ENCODE results near the gene GAGE12G. TPM values are rescaled to one million over a fixed set of nuclear protein-coding genes. Genes with fewer than 3 reads are reported as not detected.
"Not testable (repeated sequence)": the region's sequence is repeated elsewhere in the genome, so short reads cannot be mapped to it uniquely, and the experiment has no call there.

GAGE12G gene
- total and polyA plus RNA-seq, 3 experiments from 2014 or later = not detected

- H3K27me3 Mint-ChIP-seq; H3K27ac Mint-ChIP-seq; H3K4me3 Mint-ChIP-seq; H3K4me3 ChIP-seq (ENCODE audit: low read length); POLR2A ChIA-PET; H3K4me1 ChIP-seq (ENCODE audit: insufficient read depth, low read length); H3K36me3 ChIP-seq (ENCODE audit: insufficient read depth, low read length); H3K9me3 Mint-ChIP-seq; H3K9me3 ChIP-seq (ENCODE audit: low read length); H3K27me3 ChIP-seq (ENCODE audit: insufficient read depth, low read length, poor library complexity, severe bottlenecking); H3K36me3 Mint-ChIP-seq; CTCF ChIA-PET; H3K4me1 Mint-ChIP-seq; H3K27ac ChIP-seq (ENCODE audit: low read depth, low read length): not testable (repeated sequence)
- peak in 1 of 5 donors; percentile 46 for DNase-seq
Observed at GRCh38 chrX:49589769-49590478, 19.7 kb downstream of the GAGE12G start.

DNA sequence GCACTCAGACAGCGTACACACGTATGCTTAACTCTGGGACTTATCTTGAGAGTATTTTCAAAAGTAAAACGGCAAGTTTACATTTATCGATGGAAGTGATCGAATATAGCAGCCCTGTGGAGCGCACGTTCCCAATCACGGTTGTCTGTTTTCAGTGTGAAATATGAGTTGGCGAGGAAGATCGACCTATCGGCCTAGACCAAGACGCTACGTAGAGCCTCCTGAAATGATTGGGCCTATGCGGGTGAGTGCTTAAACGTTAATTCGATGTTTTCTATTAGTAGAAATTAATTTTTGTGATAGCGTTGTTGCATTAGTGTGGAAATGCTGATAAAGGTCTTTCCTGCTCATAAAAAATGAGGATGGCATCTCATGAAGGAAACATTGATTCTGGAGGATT, 20.3 kb downstream of the GAGE12G start:
- H3K4me1 ChIP-seq (ENCODE audit: insufficient read depth, low read length); CTCF ChIA-PET; H3K4me1 Mint-ChIP-seq; H3K27ac Mint-ChIP-seq; H3K36me3 ChIP-seq (ENCODE audit: insufficient read depth, low read length); DNase-seq; H3K27me3 ChIP-seq (ENCODE audit: insufficient read depth, low read length, poor library complexity, severe bottlenecking); H3K36me3 Mint-ChIP-seq; H3K4me3 ChIP-seq (ENCODE audit: low read length); POLR2A ChIA-PET; H3K9me3 ChIP-seq (ENCODE audit: low read length); H3K27ac ChIP-seq (ENCODE audit: low read depth, low read length); H3K9me3 Mint-ChIP-seq; H3K4me3 Mint-ChIP-seq; H3K27me3 Mint-ChIP-seq: not testable (repeated sequence)

DNA sequence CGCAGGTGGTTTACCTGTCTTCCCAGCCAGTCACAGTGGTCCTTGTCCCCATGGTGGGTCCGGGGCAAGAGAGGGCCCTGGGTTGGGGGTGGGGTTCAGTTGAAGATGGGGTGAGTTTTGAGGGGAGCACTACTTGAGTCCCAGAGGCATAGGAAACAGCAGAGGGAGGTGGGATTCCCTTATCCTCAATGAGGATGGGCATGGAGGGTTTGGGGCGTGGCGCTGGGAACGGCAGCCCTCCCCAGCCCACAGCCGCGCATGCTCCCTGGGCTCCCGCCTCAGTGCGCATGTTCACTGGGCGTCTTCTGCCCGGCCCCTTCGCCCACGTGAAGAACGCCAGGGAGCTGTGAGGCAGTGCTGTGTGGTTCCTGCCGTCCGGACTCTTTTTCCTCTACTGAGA, 28.5 kb downstream of the GAGE12G start, which contains the start of gene GAGE1:
Gene GAGE1 (plus strand): TSS at position 301 of the 400 bp plus-strand sequence. CDS start 1,155 bp downstream, outside the sequence.
- H3K4me1 Mint-ChIP-seq; POLR2A ChIA-PET; CTCF ChIA-PET; H3K27ac Mint-ChIP-seq; H3K4me3 ChIP-seq (ENCODE audit: low read length); H3K9me3 Mint-ChIP-seq; H3K36me3 Mint-ChIP-seq; H3K36me3 ChIP-seq (ENCODE audit: insufficient read depth, low read length); H3K27me3 Mint-ChIP-seq; H3K4me3 Mint-ChIP-seq; DNase-seq; H3K4me1 ChIP-seq (ENCODE audit: insufficient read depth, low read length); H3K9me3 ChIP-seq (ENCODE audit: low read length); H3K27me3 ChIP-seq (ENCODE audit: insufficient read depth, low read length, poor library complexity, severe bottlenecking); H3K27ac ChIP-seq (ENCODE audit: low read depth, low read length): not testable (repeated sequence)

- H3K27me3 Mint-ChIP-seq = peaks cover 0 to 4% of the 10 kb centered on the region in 2 donors
- POLR2A ChIA-PET = no interaction called here
- CTCF ChIA-PET = no interaction called here
- H3K4me3 Mint-ChIP-seq = no peak overlapping the region
- no peaks in the 10 kb centered on the region for H3K4me1 Mint-ChIP-seq
- H3K4me1 ChIP-seq (ENCODE audit: insufficient read depth, low read length) = no peaks in the 10 kb centered on the region
- no peak overlapping the region for H3K27ac ChIP-seq (ENCODE audit: low read depth, low read length)
- H3K27ac Mint-ChIP-seq = no peak overlapping the region
- H3K9me3 Mint-ChIP-seq = no peaks in the 10 kb centered on the region
- no peaks in the 10 kb centered on the region for H3K36me3 ChIP-seq (ENCODE audit: insufficient read depth, low read length)
- no peaks in the 10 kb centered on the region for H3K27me3 ChIP-seq (ENCODE audit: insufficient read depth, low read length, poor library complexity, severe bottlenecking)
- no peak overlapping the region for H3K4me3 ChIP-seq (ENCODE audit: low read length)
- DNase-seq = no peak
- no peaks in the 10 kb centered on the region for H3K9me3 ChIP-seq (ENCODE audit: low read length)
- H3K36me3 Mint-ChIP-seq = no peaks in the 10 kb centered on the region
Observed at GRCh38 chrX:49610718-49611310, 40.6 kb downstream of the GAGE12G start.

DNA sequence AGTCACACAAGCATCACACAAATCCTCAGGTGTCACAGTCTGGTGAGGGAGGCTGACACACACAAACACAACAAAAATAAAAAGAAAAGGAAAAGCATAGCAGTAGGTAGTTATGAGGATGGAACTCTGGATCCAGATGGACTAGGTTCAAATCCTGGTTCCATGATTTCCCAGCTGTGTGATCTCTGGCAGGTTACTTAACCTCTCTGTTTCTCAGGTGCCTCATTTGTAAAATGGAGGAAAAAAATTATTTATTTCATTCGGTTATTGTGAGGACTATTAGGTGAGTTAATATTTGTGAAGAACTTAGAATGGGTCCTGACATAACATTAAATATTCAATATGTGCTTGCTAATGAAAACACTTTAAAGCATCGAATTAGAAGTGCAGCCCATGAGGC, 48.4 kb downstream of the GAGE12G start:
- H3K4me3 Mint-ChIP-seq = no peak overlapping the region
- POLR2A ChIA-PET = no interaction called here
- DNase-seq = no peak

More for the DNA sequence above, 48.4 kb downstream of the GAGE12G start:
- Histone ChIP-seq H3K9me3 (ENCODE audit: low read length) (no peaks in the 10 kb centered on the region), H3K4me3 (ENCODE audit: low read length) (no peak overlapping the region), H3K4me1 (ENCODE audit: insufficient read depth, low read length) (no peaks in the 10 kb centered on the region), H3K36me3 (ENCODE audit: insufficient read depth, low read length) (no peaks in the 10 kb centered on the region), H3K27me3 (ENCODE audit: insufficient read depth, low read length, poor library complexity, severe bottlenecking) (no peaks in the 10 kb centered on the region), H3K27ac (ENCODE audit: low read depth, low read length) (no peak overlapping the region)
- Mint-ChIP-seq H3K9me3 (peaks cover 0 to 5% (median 0%) of the 10 kb centered on the region in 5 donors), H3K4me1 (no peaks in the 10 kb centered on the region), H3K36me3 (no peaks in the 10 kb centered on the region), H3K27me3 (no peaks in the 10 kb centered on the region), H3K27ac (no peak overlapping the region)
- CTCF ChIA-PET = no interaction called here

Other genes starting within 250 kb of the GAGE12G start
- not detected for gene GAGE12J, start 248.4 kb upstream of the GAGE12G start, total RNA-seq
- not detected for gene GAGE12J, start 248.4 kb upstream of the GAGE12G start, polyA plus RNA-seq
- not detected for gene GAGE13, start 238.8 kb upstream of the GAGE12G start, total RNA-seq
- gene GAGE13, start 238.8 kb upstream of the GAGE12G start, polyA plus RNA-seq = not detected
- not detected for gene GAGE12C, start 38.2 kb upstream of the GAGE12G start, total RNA-seq
- gene GAGE12C, start 38.2 kb upstream of the GAGE12G start, polyA plus RNA-seq = not detected
- not detected for gene GAGE12D, start 28.7 kb upstream of the GAGE12G start, total RNA-seq
- not detected for gene GAGE12D, start 28.7 kb upstream of the GAGE12G start, polyA plus RNA-seq
- not detected for gene GAGE12E, start 19.1 kb upstream of the GAGE12G start, total RNA-seq
- gene GAGE12E, start 19.1 kb upstream of the GAGE12G start, polyA plus RNA-seq = not detected
- not detected for gene GAGE12F, start 9.6 kb upstream of the GAGE12G start, total RNA-seq
- not detected for gene GAGE12F, start 9.6 kb upstream of the GAGE12G start, polyA plus RNA-seq
- not detected for gene GAGE12H, start 9.5 kb downstream of the GAGE12G start, total RNA-seq
- not detected for gene GAGE12H, start 9.5 kb downstream of the GAGE12G start, polyA plus RNA-seq
- not detected for gene GAGE2A, start 19.1 kb downstream of the GAGE12G start, total RNA-seq
- not detected for gene GAGE2A, start 19.1 kb downstream of the GAGE12G start, polyA plus RNA-seq
- not detected for gene GAGE1, start 28.6 kb downstream of the GAGE12G start, total RNA-seq
- not detected for gene GAGE1, start 28.6 kb downstream of the GAGE12G start, polyA plus RNA-seq
- gene PAGE1, start 125.6 kb downstream of the GAGE12G start, total RNA-seq = not detected
- not detected for gene PAGE1, start 125.6 kb downstream of the GAGE12G start, polyA plus RNA-seq